Osteocyte (in vitro differentiated cells): ENCODE data around the gene MBOAT7. TPM values are rescaled to one million over a fixed set of nuclear protein-coding genes. Genes with fewer than 3 reads are reported as not detected.
A peak's percentile ranks its signal among the peaks of the same experiment; 100 is the strongest.

Source experiments
- DNase-seq: peaks from one replicate; pipeline ENCODE4 v3.0.0; 2021; ENCODE audit warnings: mixed read lengths; ENCODE audit not compliant: unreplicated experiment; ENCODE audit errors: extremely low spot score
- H3K27ac Mint-ChIP-seq: one replicate; pipeline ENCODE4 v1.8.0; 2021; ENCODE audit warnings: mild to moderate bottlenecking, mixed read lengths; ENCODE audit not compliant: unreplicated experiment
- H3K27me3 Mint-ChIP-seq: one replicate; pipeline ENCODE4 v1.8.0; 2021; ENCODE audit warnings: mixed read lengths; ENCODE audit not compliant: unreplicated experiment
- H3K36me3 Mint-ChIP-seq: one replicate; pipeline ENCODE4 v1.8.0; 2021; ENCODE audit warnings: mixed read lengths; ENCODE audit not compliant: unreplicated experiment
- H3K4me1 Mint-ChIP-seq: one replicate; pipeline ENCODE4 v1.8.0; 2021; ENCODE audit warnings: mixed read lengths; ENCODE audit not compliant: unreplicated experiment
- H3K4me3 Mint-ChIP-seq: one replicate; pipeline ENCODE4 v1.8.0; 2021; ENCODE audit warnings: mild to moderate bottlenecking, moderate library complexity, mixed read lengths; ENCODE audit not compliant: unreplicated experiment
- H3K9me3 Mint-ChIP-seq: one replicate; pipeline ENCODE4 v1.8.0; 2021; ENCODE audit warnings: mixed read lengths; ENCODE audit not compliant: unreplicated experiment
- total RNA-seq: library from RNA; stranded (reverse); gene quantifications from 2 replicates; pipeline ENCODE4 v1.2.1, GENCODE V29; 2021
- TF ChIP-seq, protein P1 (sequence below): fragments of 200-600 bp; sonication (generic); IDR thresholded peaks from 2 replicates; pipeline ENCODE4 v1.5.0; 2021; ENCODE audit warnings: antibody characterized with exemption, mild to moderate bottlenecking, moderate library complexity

The MBOAT7 gene
- total RNA-seq, 1 donor from 2014 or later: 85.2 TPM

GRCh38 chr19:54211235-54211634 lies 21.9 kb upstream of the MBOAT7 start:
- Mint-ChIP-seq H3K27ac (peak overlapping the region; percentile 70), H3K9me3 (no peaks in the 10 kb centered on the region), H3K27me3 (no peaks in the 10 kb centered on the region), H3K4me3 (no peak overlapping the region), H3K4me1 (peaks cover 41% of the 10 kb centered on the region), H3K36me3 (peaks cover 16% of the 10 kb centered on the region)
- no peak for DNase-seq
- TF ChIP-seq, protein P1, sequence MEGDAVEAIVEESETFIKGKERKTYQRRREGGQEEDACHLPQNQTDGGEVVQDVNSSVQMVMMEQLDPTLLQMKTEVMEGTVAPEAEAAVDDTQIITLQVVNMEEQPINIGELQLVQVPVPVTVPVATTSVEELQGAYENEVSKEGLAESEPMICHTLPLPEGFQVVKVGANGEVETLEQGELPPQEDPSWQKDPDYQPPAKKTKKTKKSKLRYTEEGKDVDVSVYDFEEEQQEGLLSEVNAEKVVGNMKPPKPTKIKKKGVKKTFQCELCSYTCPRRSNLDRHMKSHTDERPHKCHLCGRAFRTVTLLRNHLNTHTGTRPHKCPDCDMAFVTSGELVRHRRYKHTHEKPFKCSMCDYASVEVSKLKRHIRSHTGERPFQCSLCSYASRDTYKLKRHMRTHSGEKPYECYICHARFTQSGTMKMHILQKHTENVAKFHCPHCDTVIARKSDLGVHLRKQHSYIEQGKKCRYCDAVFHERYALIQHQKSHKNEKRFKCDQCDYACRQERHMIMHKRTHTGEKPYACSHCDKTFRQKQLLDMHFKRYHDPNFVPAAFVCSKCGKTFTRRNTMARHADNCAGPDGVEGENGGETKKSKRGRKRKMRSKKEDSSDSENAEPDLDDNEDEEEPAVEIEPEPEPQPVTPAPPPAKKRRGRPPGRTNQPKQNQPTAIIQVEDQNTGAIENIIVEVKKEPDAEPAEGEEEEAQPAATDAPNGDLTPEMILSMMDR: no peak

GRCh38 chr19:54209811-54210494 lies 20.6 kb upstream of the MBOAT7 start:
- TF ChIP-seq, protein P1: no peak
- peak overlapping the region; percentile 68 for H3K27ac Mint-ChIP-seq
- H3K9me3 Mint-ChIP-seq: no peaks in the 10 kb centered on the region
- peaks cover 20% of the 10 kb centered on the region for H3K36me3 Mint-ChIP-seq
- no peak overlapping the region for H3K4me3 Mint-ChIP-seq
- no peaks in the 10 kb centered on the region for H3K27me3 Mint-ChIP-seq
- H3K4me1 Mint-ChIP-seq: peaks cover 48% of the 10 kb centered on the region
- peak; percentile 93 for DNase-seq

DNA sequence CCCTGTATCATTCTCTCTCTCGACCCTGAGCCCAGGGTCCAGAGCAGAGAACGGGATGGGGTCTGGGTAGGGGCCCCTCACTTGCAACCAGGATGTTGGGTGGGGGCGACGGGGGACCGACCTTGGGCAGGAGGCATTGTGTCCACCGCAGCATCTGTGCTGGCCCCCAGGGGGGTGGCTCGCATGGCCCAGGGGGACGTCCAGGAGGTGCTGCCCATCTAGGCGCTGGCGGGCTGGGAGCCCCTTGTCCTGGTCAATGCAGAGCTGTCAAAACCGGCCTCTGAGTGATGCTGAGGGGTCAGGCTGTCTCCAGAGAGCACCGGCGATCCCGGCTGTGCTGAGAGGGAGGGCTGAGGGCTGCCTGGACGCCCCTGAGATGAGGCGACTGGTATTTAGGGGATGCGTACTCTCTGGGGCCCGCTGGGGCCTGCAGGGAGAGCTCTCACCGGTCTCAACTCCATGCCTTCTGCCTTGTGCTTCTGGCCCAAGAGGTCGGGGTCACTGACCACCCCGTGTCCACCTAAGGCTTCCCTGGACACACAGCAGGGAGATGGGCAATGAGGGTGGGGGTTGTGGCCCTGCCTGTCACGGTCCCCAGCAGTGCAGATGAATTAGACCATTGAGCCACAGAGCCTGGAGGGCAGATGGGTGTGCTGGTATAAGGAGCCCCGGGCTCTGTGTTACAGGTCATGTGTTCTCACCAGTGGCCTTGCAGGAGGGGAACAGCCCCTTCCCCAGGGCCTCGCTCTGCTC lies 19.9 kb upstream of the MBOAT7 start:
- TF ChIP-seq, protein P1: no peak
- Mint-ChIP-seq H3K27ac (peak overlapping the region; percentile 68), H3K4me1 (peaks cover 55% of the 10 kb centered on the region), H3K9me3 (no peaks in the 10 kb centered on the region), H3K4me3 (no peak overlapping the region), H3K36me3 (peaks cover 27% of the 10 kb centered on the region), H3K27me3 (no peaks in the 10 kb centered on the region)
- no peak for DNase-seq

GRCh38 chr19:54208784-54209057 lies 19.3 kb upstream of the MBOAT7 start:
- H3K4me1 Mint-ChIP-seq: peaks cover 58% of the 10 kb centered on the region
- peak overlapping the region; percentile 70 for H3K27ac Mint-ChIP-seq
- no peak for DNase-seq
- no peaks in the 10 kb centered on the region for H3K9me3 Mint-ChIP-seq
- H3K4me3 Mint-ChIP-seq: no peak overlapping the region
- TF ChIP-seq, protein P1: no peak
- H3K27me3 Mint-ChIP-seq: no peaks in the 10 kb centered on the region
- peaks cover 29% of the 10 kb centered on the region for H3K36me3 Mint-ChIP-seq

DNA sequence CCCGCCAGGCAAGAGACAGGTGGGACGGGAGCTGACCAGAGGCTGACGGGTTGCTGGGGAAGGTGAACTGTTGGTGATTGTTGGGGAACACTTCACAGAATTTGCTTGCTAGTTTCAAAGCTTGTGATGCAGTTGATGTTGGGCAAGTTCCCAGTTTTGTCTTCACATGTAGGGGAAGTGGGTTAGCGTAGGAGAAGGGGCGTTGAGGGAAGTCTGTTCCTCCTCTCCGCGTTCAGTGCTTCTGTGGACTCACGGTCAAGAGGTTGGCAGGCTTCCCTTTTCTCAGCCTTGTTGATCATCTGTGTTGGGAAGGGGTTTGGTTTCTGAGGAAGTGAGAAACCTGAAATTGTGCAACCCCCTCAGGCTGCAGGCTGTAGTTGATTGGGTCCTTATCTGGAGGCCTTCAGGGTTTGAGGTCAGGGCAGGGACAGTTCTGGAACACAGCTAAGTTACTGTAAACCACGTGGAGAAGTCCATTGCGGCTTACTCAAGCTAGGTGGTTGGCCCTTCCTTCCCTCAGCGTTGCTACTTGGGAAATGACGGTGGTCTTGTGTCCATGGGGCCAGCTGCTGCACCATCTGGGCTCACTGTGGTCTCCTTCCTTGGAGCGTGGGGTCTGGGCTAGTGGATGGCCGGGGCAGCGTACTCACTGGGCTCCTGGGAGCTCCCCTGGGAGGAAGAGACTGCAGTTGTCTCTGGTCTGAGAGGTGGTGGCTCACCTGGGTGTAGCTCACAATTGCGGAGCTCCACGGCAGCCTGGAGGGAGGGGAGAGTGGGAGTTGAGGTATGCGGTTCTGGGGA lies 18.8 kb upstream of the MBOAT7 start:
- Mint-ChIP-seq H3K9me3 (no peaks in the 10 kb centered on the region), H3K4me1 (peaks cover 62% of the 10 kb centered on the region), H3K27me3 (no peaks in the 10 kb centered on the region), H3K27ac (peak overlapping the region; percentile 70), H3K36me3 (peaks cover 33% of the 10 kb centered on the region), H3K4me3 (no peak overlapping the region)
- TF ChIP-seq, protein P1: no peak
- DNase-seq: no peak
